Measurements from ENCODE around the gene ADD2.
"Not testable (repeated sequence)": the region's sequence is repeated elsewhere in the genome, so short reads cannot be mapped to it uniquely, and the experiment has no call there.

The ADD2 gene

DNA sequence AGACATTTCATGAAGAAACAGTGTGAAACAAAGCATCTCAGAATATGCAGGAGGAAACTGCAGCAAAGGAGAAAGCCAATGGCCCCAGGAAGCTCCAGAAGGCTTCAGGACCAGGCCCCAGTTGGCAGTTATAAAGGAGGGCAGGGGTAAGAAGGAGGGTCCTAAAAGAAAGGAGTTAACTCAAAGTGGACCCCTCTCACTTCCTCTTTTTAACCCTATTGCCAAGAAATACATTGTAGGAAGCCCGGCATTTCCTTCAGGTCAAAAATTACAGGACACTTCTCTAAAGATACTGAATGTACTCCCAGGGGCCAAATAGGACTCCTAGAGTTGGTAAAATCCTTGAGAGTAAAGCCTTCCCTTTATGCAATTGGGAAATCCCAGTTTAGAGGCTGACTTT lies 137.2 kb downstream of the ADD2 start:
- DNase-seq = no peak

GRCh38 chr2:70627211-70627898 lies 140.6 kb downstream of the ADD2 start:
- DNase-seq = no peak

GRCh38 chr2:70626254-70626990 lies 141.6 kb downstream of the ADD2 start:
- DNase-seq = no peak

DNA sequence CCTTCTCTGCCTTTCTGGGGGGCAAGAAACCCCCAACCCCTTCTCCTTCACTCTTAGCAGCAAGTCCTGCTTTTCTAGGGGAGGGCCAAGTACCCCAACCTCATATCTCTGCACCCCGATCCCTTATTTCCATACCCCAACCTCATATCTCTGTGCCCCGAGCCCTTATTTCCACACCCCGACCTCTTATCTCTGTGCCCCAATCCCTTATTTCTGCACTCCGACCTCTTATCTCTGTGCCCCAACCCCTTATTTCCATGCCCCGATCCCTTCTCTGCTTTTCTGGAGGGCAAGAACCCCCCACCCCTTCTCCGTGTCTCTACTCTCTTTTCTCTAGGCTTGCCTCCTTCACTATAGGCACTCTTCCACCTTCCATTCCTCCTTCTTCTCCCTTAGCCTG lies 146.5 kb downstream of the ADD2 start:
- DNase-seq = not testable (repeated sequence)

- DNase-seq = no peak
Measured at GRCh38 chr2:70620020-70620419, 148.0 kb downstream of the ADD2 start.

DNA sequence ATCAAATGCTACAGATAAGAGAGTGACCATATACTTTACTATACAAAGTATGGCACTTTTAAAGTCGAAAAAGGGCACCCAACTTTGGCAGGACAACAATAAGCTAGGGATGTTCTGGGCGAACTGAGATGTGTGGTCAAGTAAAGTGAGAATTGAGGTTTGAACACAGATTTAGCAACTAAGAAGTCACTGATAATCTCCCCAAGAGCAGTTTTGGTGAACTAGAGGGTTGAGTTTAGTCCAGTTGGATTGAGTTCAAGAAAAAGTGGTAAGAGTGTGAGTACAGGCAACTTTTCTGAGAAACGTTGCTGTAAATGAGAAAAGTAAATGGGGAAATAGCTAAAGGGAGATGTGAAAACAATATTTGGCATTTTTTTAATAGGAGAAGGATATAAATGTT lies 148.8 kb downstream of the ADD2 start:
- DNase-seq = no peak

DNA sequence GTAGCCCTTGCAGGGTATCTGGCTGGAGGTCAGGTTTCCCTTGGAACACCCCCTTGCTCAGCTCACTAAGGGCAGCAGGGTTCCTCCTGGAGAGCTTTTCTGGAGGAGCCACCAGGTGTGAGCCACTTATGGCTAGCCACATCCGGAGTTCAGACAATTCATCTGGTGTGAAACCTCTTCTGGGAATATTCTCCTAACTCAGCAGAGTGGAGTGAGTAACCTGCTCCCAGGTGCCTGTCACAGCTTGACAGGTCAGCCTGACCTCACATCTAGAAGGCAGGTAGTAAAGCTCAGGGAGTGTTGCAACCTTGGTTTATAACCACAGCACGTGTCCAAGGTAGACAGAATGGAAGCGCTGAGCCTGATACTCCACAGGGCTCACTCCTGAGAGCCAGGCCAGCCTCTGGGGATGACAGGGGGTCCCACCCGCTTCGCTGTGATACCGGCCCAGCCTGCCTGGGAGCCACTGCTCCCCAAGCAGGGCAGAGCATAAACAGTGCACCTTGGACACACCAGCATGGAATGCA lies 151.8 kb downstream of the ADD2 start:
- DNase-seq = no peak

DNA sequence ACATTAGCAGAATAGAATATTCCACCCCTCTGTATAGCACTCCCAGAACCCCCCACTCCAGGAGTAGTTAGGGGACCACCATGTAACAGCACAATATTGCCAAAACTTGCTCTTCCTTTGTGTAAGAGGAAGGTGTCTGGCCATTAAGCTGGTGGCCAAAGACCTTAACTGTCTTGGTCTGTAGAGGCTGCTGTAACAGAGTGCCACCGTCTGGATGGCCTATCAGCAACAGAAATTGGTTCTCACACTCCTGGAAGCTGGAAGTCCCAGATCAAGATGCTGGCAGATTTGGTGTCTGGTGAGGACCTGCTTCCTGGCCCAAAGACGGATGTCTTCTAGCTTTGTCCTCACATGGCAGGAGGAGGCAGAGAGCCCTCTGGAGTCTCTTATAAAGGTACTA lies 152.8 kb downstream of the ADD2 start:
- no peak for DNase-seq

GRCh38 chr2:70613521-70613920 lies 154.5 kb downstream of the ADD2 start:
- DNase-seq = no peak

- DNase-seq = no peak
Measured at GRCh38 chr2:70612574-70612973, 155.4 kb downstream of the ADD2 start.

DNA sequence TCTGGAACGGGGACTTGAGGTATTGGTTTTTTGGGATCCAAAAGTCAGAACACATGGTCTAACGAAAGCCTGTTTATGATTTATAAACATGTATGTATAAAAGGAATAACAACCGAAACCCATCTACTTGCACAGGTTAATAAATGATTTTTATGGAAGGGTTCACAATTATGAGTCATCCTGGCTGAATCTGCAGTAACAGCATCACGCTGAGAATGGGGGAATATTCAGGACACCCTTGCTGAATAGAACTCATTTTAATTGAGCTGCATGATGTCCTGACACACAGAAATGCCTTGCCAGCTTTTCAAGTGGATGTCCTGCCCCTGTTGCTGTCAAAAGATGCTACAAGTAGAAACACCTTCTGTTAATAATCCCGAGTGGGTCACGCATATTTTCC lies 159.6 kb downstream of the ADD2 start:
- DNase-seq = no peak

GRCh38 chr2:70607121-70607561 lies 160.9 kb downstream of the ADD2 start:
- no peak for DNase-seq
